Measurements from ENCODE around the gene RPTOR. TPM values are rescaled to one million over a fixed set of nuclear protein-coding genes. Genes with fewer than 3 reads are reported as not detected.

The RPTOR gene
- total and polyA plus RNA-seq, 10 of the 15 experiments (the other 5 are each of a cell fraction or from before 2014, with no cell fraction given), result 0.18 to 32.1 (median 7.8) TPM

- TF ChIP-seq ETV6 (conservative IDR thresholded peaks at IDR 0.05 in 1 of 2, IDR thresholded peaks at IDR 0.05 in 1 of 2; ENCODE audit: borderline replicate concordance in 1 of 2, low read depth in 1 of 2) (0 out of 4 replicates have a peak, but pooled peaks of 1 of the 2 experiments have one; percentile 47), MEF2B (IDR thresholded peaks at IDR 0.05; ENCODE audit: partially characterized antibody, poor library complexity, severe bottlenecking) (peak; percentile 36), MTA2 (IDR thresholded peaks at IDR 0.05; ENCODE audit: low read depth) (no peak), CHD2 (IDR thresholded peaks at IDR 0.05; ENCODE audit: borderline replicate concordance, low read depth, low read length) (no peak), ZBTB40 (IDR thresholded peaks at IDR 0.05; ENCODE audit: borderline replicate concordance) (no peak), SUZ12 (IDR thresholded peaks at IDR 0.05; ENCODE audit: unreplicated experiment) (no peak), SPI1 (IDR thresholded peaks at IDR 0.05; ENCODE audit: borderline replicate concordance, insufficient read depth, low read depth, low read length) (peak; percentile 36; the same call in 1 of the 2 replicates), POU2F2 (IDR thresholded peaks at IDR 0.05; ENCODE audit: borderline replicate concordance, low read depth, low read length) (no peak; the same call in 2 of the 3 replicates), SREBF1 (IDR thresholded peaks at IDR 0.05; ENCODE audit: low read length) (no peak), ESRRA (IDR thresholded peaks at IDR 0.05; ENCODE audit: low read length) (no peak), FOXM1 (IDR thresholded peaks at IDR 0.05; ENCODE audit: low read depth, low read length) (peak; percentile 41; the same call in 1 of the 2 replicates), BCL11A (IDR thresholded peaks at IDR 0.05; ENCODE audit: low read depth, low read length) (no peak), CREB1 (IDR thresholded peaks at IDR 0.05; ENCODE audit: low read depth) (peak; percentile 63; the same call in 1 of the 2 replicates), FOXK2 (IDR thresholded peaks at IDR 0.05) (no peak), NFIC (IDR thresholded peaks at IDR 0.05; ENCODE audit: low read depth, low read length) (peak; percentile 63), MEF2A (IDR thresholded peaks at IDR 0.05; ENCODE audit: insufficient read depth, low read depth, low read length) (peak; percentile 92), SMAD1 (IDR thresholded peaks at IDR 0.05; ENCODE audit: low read depth, partially characterized antibody) (no peak), TAF1 (IDR thresholded peaks at IDR 0.05; ENCODE audit: borderline replicate concordance, low read depth, low read length) (no peak), ZNF687 (IDR thresholded peaks at IDR 0.05) (0 out of 2 replicates have a peak, but pooled peaks have one; percentile 15), CHD1 (IDR thresholded peaks at IDR 0.05; ENCODE audit: low read depth, low read length) (no peak), TCF12 (IDR thresholded peaks at IDR 0.05; ENCODE audit: low read depth, low read length) (0 out of 2 replicates have a peak, but pooled peaks have one; percentile 41)
Observed at GRCh38 chr17:80780381-80781198, 236.0 kb downstream of the RPTOR start (continued).
